Activated CD8-positive, alpha-beta memory T cell treated with anti-CD3 and anti-CD28 coated beads for 1 hour (primary cell): Measurements from ENCODE around the gene SH3GL3.

Source experiments
- DNase-seq, 2 donors: peaks; one replicate each; pipeline ENCODE4 v3.0.0-alpha.2; 2020; ENCODE audit warnings: low read depth in 1 of 2; ENCODE audit errors: extremely low read depth in 1 of 2

Gene SH3GL3

DNA sequence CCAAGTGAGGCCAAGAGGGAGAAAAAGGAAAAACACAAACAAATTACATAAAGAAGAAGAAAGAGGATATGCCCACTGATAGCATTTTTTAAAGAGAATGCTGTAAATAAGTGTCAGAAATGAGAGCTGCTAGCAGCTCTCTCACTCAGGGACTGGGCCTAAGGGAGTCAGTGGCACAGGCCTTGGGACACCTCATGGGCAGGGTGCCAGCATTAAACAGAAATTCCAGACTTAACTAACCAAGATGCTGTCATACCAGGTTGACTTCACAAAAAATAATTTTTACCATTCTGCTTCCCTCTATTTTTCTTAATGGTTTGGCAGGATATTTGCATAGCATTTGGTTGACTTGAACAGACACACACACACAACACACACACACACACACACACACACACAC is 114.5 kb downstream of the SH3GL3 start:
- DNase-seq = no peak

DNA sequence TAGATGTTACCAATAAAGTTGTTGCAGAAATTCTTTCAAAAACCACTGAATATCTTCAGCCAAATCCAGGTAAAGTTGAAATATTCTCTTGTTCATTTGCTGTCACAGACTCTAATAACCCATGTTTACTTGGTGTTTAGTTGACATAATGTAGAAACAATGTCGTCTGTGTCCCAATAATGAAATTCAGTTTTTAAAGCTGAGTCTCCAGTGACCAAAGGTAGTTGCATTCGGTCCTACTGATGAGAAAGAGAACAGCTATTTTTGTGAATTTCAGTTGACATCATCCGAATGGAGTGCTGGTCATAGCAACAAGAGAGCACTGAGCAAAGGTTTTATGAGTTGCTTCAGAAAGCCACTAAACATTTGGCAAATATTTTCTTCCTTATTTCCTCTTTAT is 118.0 kb downstream of the SH3GL3 start:
- no peak for DNase-seq

- no peak for DNase-seq
These were observed 118.5 kb downstream of the SH3GL3 start for GRCh38 chr15:83565553-83566159.

- no peak for DNase-seq
These were observed 120.2 kb downstream of the SH3GL3 start for GRCh38 chr15:83567318-83567717.

GRCh38 chr15:83569341-83569740 is 122.2 kb downstream of the SH3GL3 start:
- no peak for DNase-seq

- no peak for DNase-seq
These were observed 123.6 kb downstream of the SH3GL3 start for GRCh38 chr15:83570756-83571155.

DNA sequence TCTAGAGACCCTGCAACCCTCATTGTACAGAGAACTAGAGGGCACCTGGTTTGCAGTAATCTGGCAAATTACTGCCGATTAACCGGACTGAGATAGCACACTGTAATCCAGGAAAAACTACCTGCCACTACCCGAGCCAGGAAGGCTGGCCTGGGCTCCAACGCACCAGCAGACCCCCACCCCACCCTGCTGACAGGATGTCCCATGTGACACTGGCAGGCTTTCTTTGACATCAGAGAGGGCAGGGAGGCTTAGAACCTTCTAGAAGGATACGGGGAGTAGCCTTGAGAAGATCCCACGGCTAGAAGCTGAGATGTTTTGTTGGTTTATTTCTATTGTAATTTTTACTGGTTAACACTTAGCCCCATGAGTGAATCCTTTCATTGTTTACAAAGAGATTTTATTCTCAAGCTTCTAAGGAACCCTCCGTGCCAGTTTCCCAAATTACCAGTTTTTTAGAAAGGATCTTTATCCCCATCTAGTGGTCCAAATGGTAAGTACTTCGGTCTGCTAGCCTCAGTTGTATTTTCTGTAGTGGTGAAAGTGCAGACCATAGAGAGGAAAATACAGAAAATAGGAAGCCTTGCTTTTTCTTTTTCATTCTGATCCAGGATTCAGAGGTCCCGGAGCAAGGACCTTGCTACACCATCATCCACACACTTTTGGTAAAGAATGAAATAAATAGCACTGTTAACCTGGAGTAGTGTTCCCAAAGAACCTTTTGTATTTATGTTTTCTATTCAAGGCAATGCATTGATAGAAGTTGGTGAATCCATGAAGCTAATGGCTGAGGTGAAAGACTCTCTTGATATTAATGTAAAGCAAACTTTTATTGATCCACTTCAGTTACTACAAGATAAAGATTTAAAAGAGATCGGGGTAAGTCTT is 124.9 kb downstream of the SH3GL3 start:
- no peak for DNase-seq

- DNase-seq = no peak
These were observed 127.2 kb downstream of the SH3GL3 start for GRCh38 chr15:83574345-83574744.

- no peak for DNase-seq
These were observed 131.6 kb downstream of the SH3GL3 start for GRCh38 chr15:83578691-83579090.

DNA sequence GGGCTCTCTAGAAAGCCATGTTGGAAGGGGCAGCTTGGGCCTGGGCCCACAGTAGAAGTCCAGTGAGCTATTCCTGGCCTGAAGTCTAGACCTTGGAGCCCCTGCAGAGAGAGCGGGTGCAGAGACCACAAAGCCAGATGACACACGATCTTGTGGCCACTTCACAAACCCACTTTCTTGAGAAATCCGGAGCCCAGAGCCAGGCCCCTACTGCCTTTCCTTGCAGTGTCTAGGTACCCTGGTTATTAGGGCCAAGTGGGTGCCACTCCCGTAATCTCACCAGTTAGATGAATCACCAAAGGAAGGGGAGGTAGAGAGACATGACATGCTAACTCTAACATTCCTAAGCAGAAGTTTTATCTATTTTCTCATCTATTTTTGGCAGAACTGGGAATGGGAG is 134.2 kb downstream of the SH3GL3 start:
- DNase-seq = no peak

DNA sequence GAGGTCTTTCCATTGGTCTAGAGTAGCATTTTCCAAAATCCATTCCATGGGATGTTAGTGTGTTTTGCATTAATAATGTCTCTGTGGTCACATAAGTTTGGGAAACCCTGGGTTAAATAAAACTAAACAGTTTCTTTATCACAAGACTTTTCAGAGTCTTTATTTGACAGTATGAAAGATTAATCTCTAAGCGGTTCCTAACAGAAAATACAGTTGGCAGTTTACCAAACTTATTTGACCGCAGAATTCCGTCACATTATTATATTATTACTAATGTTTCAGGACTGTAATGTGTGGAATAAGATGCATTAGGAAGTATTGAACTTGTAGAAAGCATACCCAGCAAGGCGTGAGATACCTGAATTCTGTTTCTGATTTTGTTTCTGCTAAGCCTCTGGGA is 135.2 kb downstream of the SH3GL3 start:
- no peak for DNase-seq

DNA sequence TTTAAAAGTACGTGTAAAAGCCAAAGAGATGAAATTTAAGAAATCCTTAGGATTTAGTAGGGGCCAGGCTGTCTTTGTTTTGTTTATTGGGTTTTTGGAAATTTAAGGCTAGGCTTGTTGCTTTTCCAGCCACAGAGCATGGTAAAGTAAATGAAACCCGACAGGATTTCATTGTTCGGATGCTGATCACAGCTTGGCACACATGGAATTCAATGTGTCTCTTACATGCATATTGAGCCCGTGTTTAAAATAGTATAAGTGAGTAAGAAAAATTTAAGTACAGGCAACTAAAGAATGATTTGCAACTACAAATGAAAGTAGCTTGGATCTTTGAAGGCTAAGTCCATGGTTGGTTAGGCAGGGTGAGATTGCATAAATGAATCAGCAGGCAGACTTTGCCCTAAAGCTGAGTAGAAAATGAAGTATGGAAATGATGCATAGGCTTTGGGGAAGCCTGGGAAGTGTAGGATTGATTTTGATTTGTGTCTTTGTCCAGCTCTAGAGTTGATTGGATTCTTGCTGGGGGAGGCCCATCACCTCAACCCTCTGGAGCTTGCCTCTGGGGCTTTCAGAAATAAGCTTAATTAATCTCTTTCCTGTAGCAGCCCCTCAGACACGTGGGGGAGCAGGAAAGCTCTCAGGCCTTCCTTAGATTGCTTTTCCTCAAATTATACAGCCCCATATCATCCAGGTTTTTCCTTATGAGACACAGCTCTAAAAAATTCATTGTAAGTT is 138.6 kb downstream of the SH3GL3 start:
- no peak for DNase-seq

GRCh38 chr15:83587091-83587490 is 139.9 kb downstream of the SH3GL3 start:
- no peak for DNase-seq

DNA sequence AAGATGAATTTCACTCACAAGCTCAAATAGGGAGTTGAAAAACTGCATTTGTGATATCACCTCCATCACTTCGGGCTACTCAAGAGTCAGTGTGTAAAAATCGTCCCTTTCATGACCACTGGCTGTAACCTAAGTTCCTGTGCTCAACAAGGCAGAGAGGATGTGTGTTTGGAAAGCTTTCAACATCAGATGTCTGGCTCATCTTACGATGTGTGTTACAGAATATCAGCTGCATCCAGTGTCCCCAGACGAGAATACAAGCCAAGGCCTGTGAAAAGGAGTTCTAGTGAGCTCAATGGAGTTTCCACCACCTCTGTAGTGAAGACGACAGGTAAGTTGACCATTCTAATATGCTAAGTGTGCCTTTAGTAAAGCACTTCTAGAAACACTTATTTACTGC is 141.3 kb downstream of the SH3GL3 start:
- DNase-seq = no peak

DNA sequence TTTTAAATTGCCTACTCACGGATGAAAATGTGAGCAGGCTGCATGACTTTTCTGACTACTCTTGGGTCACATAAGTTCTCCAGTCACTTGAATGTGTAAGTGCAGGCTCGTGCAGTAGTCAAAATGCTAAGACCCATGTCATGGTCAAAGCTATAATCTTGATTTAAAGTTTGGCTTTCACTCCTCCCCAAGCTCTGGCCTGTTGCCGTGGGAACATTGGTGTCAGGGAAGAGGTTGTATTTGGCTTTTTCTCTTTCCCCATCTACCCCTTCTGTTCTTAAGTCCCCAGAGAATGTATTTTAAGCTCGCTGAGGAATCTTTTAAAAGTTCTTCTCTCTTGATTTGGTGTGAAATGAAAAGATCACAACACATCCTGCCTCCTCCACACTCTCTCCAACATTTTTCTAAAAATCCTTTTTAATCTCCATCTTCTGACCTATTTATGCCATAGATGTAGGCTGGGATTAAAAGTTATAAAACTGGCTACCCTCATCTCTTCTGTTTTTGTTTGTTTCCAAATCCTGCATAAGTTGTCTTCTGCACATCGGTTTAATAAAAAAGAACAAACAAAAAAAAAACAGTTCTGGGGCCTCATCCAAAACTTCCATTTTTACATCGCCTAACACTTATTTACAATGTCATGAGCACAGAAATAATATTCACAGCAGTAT is 145.4 kb downstream of the SH3GL3 start:
- no peak for DNase-seq

- no peak for DNase-seq
These were observed 148.1 kb downstream of the SH3GL3 start for GRCh38 chr15:83595191-83595590.

DNA sequence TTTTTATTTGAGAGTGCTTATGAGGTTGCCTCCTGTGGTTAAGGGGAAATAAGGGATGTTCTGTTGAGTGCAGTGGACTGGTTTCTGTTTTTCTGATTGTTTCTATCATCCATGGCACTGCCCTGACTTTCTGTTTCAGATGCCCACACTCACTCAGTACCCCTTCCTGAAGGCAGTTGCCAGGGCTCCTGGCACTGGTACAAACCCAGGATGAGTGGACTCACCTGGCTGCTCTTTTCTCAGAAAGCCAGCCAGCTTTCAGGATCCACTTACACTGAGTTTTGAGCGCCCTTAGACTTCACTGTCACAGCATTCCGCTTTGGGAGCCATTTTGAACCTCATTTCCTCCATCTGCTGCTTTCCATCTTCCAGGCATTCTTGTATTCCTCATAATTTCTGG is 150.9 kb downstream of the SH3GL3 start:
- no peak for DNase-seq

DNA sequence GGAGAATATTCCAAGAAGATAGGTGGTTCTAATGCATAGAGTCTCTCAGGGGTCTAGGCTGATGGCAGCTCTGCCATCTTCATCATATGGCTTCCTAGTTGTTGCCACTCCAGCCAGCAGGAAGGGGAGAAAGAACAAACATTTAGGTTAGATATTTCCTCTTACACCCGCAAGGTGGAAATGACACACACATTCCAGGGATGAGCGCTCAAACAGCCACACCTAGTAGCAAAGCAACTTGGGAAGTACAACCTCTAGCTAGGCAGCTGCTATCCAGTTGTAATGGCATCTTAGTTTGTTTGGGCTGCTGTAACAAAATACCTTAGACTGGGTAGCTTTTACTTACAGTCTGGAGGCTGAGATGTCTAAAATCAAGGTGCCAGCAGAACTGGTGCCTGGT is 154.9 kb downstream of the SH3GL3 start:
- DNase-seq = no peak

DNA sequence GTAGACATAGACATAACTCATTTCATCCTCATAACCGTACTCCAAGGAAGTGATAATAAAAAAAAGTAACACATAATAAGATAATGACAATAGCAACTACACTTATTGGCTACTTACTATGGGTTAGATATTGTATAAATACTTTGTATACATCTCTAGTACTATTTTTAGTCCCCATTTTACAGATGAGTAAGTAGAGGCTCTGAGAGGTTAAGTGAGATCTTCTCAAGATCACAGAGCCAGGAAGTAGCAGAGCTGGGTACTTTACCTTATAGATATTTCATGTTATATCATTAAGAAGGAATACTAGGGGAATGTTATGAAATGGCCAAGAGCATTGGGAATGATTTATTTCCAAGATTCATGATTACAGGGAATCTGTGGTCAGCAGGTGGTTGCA is 157.4 kb downstream of the SH3GL3 start:
- DNase-seq = no peak

GRCh38 chr15:83605111-83605945 is 158.2 kb downstream of the SH3GL3 start:
- no peak for DNase-seq
